ENCODE results near the gene C10orf67. TPM values are rescaled to one million over a fixed set of nuclear protein-coding genes. Genes with fewer than 3 reads are reported as not detected.

The C10orf67 gene
- total RNA-seq, 4 donors from 2014 or later, result not detected

GRCh38 chr10:23196915-23197314, 147.7 kb downstream of the C10orf67 start:
- Histone ChIP-seq H3K4me3 (no peak overlapping the region), H3K27me3 (peaks cover 0 to 99% (median 32%) of the 10 kb centered on the region in 4 donors), H3K36me3 (no peaks in the 10 kb centered on the region), H3K27ac (replicated peaks in 1 of 4) (no peak overlapping the region), H3K9me3 (no peaks in the 10 kb centered on the region), H3K4me1 (peaks cover 8 to 32% (median 20%) of the 10 kb centered on the region in 4 donors)
- WGBS, result 18% methylated on average over 3 of the region's 3 CpGs
- TF ChIP-seq POLR2AphosphoS5 (IDR thresholded peaks at IDR 0.05) (no peak), EP300 (IDR thresholded peaks at IDR 0.05) (no peak), POLR2A (IDR thresholded peaks at IDR 0.05; ENCODE audit: low read depth) (no peak)
- TF ChIP-seq, protein P1, sequence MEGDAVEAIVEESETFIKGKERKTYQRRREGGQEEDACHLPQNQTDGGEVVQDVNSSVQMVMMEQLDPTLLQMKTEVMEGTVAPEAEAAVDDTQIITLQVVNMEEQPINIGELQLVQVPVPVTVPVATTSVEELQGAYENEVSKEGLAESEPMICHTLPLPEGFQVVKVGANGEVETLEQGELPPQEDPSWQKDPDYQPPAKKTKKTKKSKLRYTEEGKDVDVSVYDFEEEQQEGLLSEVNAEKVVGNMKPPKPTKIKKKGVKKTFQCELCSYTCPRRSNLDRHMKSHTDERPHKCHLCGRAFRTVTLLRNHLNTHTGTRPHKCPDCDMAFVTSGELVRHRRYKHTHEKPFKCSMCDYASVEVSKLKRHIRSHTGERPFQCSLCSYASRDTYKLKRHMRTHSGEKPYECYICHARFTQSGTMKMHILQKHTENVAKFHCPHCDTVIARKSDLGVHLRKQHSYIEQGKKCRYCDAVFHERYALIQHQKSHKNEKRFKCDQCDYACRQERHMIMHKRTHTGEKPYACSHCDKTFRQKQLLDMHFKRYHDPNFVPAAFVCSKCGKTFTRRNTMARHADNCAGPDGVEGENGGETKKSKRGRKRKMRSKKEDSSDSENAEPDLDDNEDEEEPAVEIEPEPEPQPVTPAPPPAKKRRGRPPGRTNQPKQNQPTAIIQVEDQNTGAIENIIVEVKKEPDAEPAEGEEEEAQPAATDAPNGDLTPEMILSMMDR (IDR thresholded peaks at IDR 0.05), result no peak
- DNase-seq (ENCODE audit: extremely low spot score), result peak; percentile 45
- intact Hi-C loops (cut with DNase I), result no loop called here

GRCh38 chr10:23195846-23196600, 148.6 kb downstream of the C10orf67 start:
- TF ChIP-seq POLR2A (IDR thresholded peaks at IDR 0.05; ENCODE audit: low read depth), result no peak
- TF ChIP-seq, protein P1 (IDR thresholded peaks at IDR 0.05), result no peak
- TF ChIP-seq POLR2AphosphoS5 (IDR thresholded peaks at IDR 0.05), result no peak
- no peak for TF ChIP-seq EP300 (IDR thresholded peaks at IDR 0.05)
- peak; percentile 64 for DNase-seq (ENCODE audit: extremely low spot score)
- H3K27me3 ChIP-seq, result peaks cover 0 to 100% (median 39%) of the 10 kb centered on the region in 4 donors
- H3K4me1 ChIP-seq, result peaks cover 8 to 40% (median 24%) of the 10 kb centered on the region in 4 donors
- WGBS, result 13% methylated on average over 13 of the region's 13 CpGs
- H3K4me3 ChIP-seq, result no peak overlapping the region
- intact Hi-C loops (cut with DNase I), result no loop called here
- no peak overlapping the region for H3K27ac ChIP-seq (replicated peaks in 1 of 4)
- H3K36me3 ChIP-seq, result no peaks in the 10 kb centered on the region
- H3K9me3 ChIP-seq, result no peaks in the 10 kb centered on the region

- H3K4me1 ChIP-seq, result peaks cover 8 to 40% (median 24%) of the 10 kb centered on the region in 4 donors
- TF ChIP-seq POLR2AphosphoS5 (IDR thresholded peaks at IDR 0.05) (no peak), POLR2A (IDR thresholded peaks at IDR 0.05; ENCODE audit: low read depth) (no peak), EP300 (IDR thresholded peaks at IDR 0.05) (no peak)
- TF ChIP-seq, protein P1 (IDR thresholded peaks at IDR 0.05), result no peak
- H3K27me3 ChIP-seq, result peaks cover 0 to 100% (median 37%) of the 10 kb centered on the region in 4 donors
- H3K36me3 ChIP-seq, result no peaks in the 10 kb centered on the region
- intact Hi-C loops (cut with DNase I), result no loop called here
- H3K4me3 ChIP-seq, result no peak overlapping the region
- H3K27ac ChIP-seq (replicated peaks in 1 of 4), result no peak overlapping the region
- peak; percentile 87 for DNase-seq (ENCODE audit: extremely low spot score)
- no peaks in the 10 kb centered on the region for H3K9me3 ChIP-seq
- WGBS, result 8% methylated on average over 19 of the region's 70 CpGs
These were observed 149.4 kb downstream of the C10orf67 start for GRCh38 chr10:23194966-23195845.

GRCh38 chr10:23194471-23194965, 150.1 kb downstream of the C10orf67 start:
- DNase-seq (ENCODE audit: extremely low spot score), result peak; percentile 81
- Histone ChIP-seq H3K27ac (replicated peaks in 1 of 4) (no peak overlapping the region), H3K4me1 (peaks cover 8 to 40% (median 24%) of the 10 kb centered on the region in 4 donors), H3K9me3 (no peaks in the 10 kb centered on the region), H3K36me3 (no peaks in the 10 kb centered on the region), H3K4me3 (no peak overlapping the region), H3K27me3 (peaks cover 0 to 100% (median 35%) of the 10 kb centered on the region in 4 donors)
- intact Hi-C loops (cut with DNase I), result no loop called here
- 18% methylated on average over 5 of the region's 13 CpGs for WGBS
- TF ChIP-seq POLR2AphosphoS5 (IDR thresholded peaks at IDR 0.05) (no peak), POLR2A (IDR thresholded peaks at IDR 0.05; ENCODE audit: low read depth) (no peak), EP300 (IDR thresholded peaks at IDR 0.05) (no peak)
- TF ChIP-seq, protein P1 (IDR thresholded peaks at IDR 0.05), result no peak
